HG03066 (cell line): Measurements from ENCODE around the gene TP63.

Source experiments
- ATAC-seq: cut with Tn5 transposase; IDR thresholded peaks from one replicate; pipeline ENCODE4 v1.9.1; 2021; ENCODE audit warnings: low read depth; ENCODE audit not compliant: unreplicated experiment

The TP63 gene

GRCh38 chr3:189806171-189806951 lies 175.2 kb downstream of the TP63 start:
- ATAC-seq = no peak

- no peak for ATAC-seq
Measured at GRCh38 chr3:189808246-189809007, 177.2 kb downstream of the TP63 start.

GRCh38 chr3:189809583-189809982 lies 178.4 kb downstream of the TP63 start:
- no peak for ATAC-seq

GRCh38 chr3:189812806-189813465 lies 181.7 kb downstream of the TP63 start:
- ATAC-seq = no peak

GRCh38 chr3:189813647-189814240 lies 182.6 kb downstream of the TP63 start:
- ATAC-seq = no peak

GRCh38 chr3:189820365-189820720 lies 189.2 kb downstream of the TP63 start:
- peak; percentile 60 for ATAC-seq

- no peak for ATAC-seq
Measured at GRCh38 chr3:189821262-189821661, 190.1 kb downstream of the TP63 start.

- ATAC-seq = no peak
Measured at GRCh38 chr3:189822726-189823125, 191.5 kb downstream of the TP63 start.

GRCh38 chr3:189824629-189825312 lies 193.6 kb downstream of the TP63 start:
- ATAC-seq = no peak

- ATAC-seq = no peak
Measured at GRCh38 chr3:189826566-189826965, 195.4 kb downstream of the TP63 start.

GRCh38 chr3:189827108-189827507 lies 195.9 kb downstream of the TP63 start:
- ATAC-seq = no peak

- ATAC-seq = no peak
Measured at GRCh38 chr3:189830401-189830800, 199.2 kb downstream of the TP63 start.

GRCh38 chr3:189833266-189833665 lies 202.1 kb downstream of the TP63 start:
- ATAC-seq = no peak

- no peak for ATAC-seq
Measured at GRCh38 chr3:189833996-189834395, 202.8 kb downstream of the TP63 start.

GRCh38 chr3:189834462-189834861 lies 203.3 kb downstream of the TP63 start:
- no peak for ATAC-seq

GRCh38 chr3:189836795-189837194 lies 205.6 kb downstream of the TP63 start:
- ATAC-seq = no peak

GRCh38 chr3:189838291-189838690 lies 207.1 kb downstream of the TP63 start:
- ATAC-seq = no peak

- no peak for ATAC-seq
Measured at GRCh38 chr3:189839576-189839975, 208.4 kb downstream of the TP63 start.

GRCh38 chr3:189841473-189842205 lies 210.4 kb downstream of the TP63 start:
- no peak for ATAC-seq
